ENCODE measurements around the gene NXNL1.

Gene NXNL1

DNA sequence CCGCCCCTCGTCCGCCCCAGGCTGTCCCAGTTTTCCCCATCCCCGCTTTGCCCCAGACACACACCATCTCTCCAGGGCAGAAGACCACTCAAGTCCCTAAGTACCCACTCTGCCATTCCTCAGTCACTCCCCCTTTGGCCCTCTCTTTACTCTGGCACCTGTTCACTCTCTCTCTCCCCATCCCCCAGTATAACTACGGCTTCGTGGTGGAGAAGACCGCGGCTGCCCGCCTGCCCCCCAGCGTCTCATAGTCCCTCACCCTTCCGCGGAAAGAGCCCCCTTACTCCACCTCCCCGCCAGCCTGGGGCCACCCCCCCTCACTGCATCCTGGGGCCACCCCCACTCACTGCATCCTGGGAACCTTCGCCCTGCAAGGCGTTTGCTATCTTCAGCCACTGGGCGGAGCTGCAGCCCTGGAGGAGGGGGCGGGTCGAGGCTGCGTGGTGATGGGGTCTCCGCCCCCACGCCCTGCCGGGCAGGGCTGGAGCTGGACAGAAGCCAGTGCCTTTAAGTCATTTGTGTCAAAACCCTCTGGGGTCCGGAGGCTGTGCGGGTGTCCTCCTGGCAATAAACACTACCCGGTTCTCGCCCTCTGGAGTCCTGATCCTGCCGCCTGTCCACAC is 35.9 kb downstream of the NXNL1 start (continued):
- TF ChIP-seq, protein P1, sequence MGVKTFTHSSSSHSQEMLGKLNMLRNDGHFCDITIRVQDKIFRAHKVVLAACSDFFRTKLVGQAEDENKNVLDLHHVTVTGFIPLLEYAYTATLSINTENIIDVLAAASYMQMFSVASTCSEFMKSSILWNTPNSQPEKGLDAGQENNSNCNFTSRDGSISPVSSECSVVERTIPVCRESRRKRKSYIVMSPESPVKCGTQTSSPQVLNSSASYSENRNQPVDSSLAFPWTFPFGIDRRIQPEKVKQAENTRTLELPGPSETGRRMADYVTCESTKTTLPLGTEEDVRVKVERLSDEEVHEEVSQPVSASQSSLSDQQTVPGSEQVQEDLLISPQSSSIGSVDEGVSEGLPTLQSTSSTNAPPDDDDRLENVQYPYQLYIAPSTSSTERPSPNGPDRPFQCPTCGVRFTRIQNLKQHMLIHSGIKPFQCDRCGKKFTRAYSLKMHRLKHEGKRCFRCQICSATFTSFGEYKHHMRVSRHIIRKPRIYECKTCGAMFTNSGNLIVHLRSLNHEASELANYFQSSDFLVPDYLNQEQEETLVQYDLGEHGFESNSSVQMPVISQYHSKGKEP (tag by site-specific recombination; IDR thresholded peaks at IDR 0.05) = 0 out of 2 replicates have a peak, but pooled peaks have one; percentile 3
- peak; percentile 90 for TF ChIP-seq KLF16 (tag by site-specific recombination; IDR thresholded peaks at IDR 0.05)
- 0 out of 2 replicates have a peak, but pooled peaks have one; percentile 8 for TF ChIP-seq PRDM1 (tag by site-specific recombination; IDR thresholded peaks at IDR 0.05)
- no peak for TF ChIP-seq ZSCAN16 (tag by site-specific recombination; IDR thresholded peaks at IDR 0.05)
- TF ChIP-seq, protein P2, sequence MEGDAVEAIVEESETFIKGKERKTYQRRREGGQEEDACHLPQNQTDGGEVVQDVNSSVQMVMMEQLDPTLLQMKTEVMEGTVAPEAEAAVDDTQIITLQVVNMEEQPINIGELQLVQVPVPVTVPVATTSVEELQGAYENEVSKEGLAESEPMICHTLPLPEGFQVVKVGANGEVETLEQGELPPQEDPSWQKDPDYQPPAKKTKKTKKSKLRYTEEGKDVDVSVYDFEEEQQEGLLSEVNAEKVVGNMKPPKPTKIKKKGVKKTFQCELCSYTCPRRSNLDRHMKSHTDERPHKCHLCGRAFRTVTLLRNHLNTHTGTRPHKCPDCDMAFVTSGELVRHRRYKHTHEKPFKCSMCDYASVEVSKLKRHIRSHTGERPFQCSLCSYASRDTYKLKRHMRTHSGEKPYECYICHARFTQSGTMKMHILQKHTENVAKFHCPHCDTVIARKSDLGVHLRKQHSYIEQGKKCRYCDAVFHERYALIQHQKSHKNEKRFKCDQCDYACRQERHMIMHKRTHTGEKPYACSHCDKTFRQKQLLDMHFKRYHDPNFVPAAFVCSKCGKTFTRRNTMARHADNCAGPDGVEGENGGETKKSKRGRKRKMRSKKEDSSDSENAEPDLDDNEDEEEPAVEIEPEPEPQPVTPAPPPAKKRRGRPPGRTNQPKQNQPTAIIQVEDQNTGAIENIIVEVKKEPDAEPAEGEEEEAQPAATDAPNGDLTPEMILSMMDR (tag by site-specific recombination; IDR thresholded peaks at IDR 0.05) = peak; percentile 83
- TF ChIP-seq ZNF2 (tag by site-specific recombination; IDR thresholded peaks at IDR 0.05) = 0 out of 2 replicates have a peak, but pooled peaks have one; percentile 35
- TF ChIP-seq SP2 (tag by site-specific recombination; IDR thresholded peaks at IDR 0.05) = peak; percentile 70
- TF ChIP-seq REST (tag by site-specific recombination; IDR thresholded peaks at IDR 0.05) = peak; percentile 46; the same call in 1 of the 2 replicates
- TF ChIP-seq PRDM2 (tag by site-specific recombination; IDR thresholded peaks at IDR 0.05; ENCODE audit: borderline replicate concordance) = no peak
- 0 out of 2 replicates have a peak, but pooled peaks have one; percentile 47 for TF ChIP-seq BCL11B (tag by site-specific recombination; IDR thresholded peaks at IDR 0.05; ENCODE audit: low read depth)
- TF ChIP-seq ZNF266 (tag by site-specific recombination; IDR thresholded peaks at IDR 0.05; ENCODE audit: low read depth) = no peak
- TF ChIP-seq ZEB2 (tag by site-specific recombination; IDR thresholded peaks at IDR 0.05) = peak; percentile 59; the same call in 1 of the 2 replicates
- no peak for TF ChIP-seq ZFP37 (tag by site-specific recombination; IDR thresholded peaks at IDR 0.05)
- no peak for TF ChIP-seq ZNF274 (IDR thresholded peaks at IDR 0.05; ENCODE audit: low read length)
- no peak for TF ChIP-seq ZNF274 (tag by site-specific recombination; IDR thresholded peaks at IDR 0.05; ENCODE audit: borderline replicate concordance)
- peak; percentile 64 for TF ChIP-seq ZIC2 (tag by site-specific recombination; IDR thresholded peaks at IDR 0.05)
- TF ChIP-seq ZNF423 (tag by site-specific recombination; IDR thresholded peaks at IDR 0.05) = no peak
- TF ChIP-seq, protein P3, sequence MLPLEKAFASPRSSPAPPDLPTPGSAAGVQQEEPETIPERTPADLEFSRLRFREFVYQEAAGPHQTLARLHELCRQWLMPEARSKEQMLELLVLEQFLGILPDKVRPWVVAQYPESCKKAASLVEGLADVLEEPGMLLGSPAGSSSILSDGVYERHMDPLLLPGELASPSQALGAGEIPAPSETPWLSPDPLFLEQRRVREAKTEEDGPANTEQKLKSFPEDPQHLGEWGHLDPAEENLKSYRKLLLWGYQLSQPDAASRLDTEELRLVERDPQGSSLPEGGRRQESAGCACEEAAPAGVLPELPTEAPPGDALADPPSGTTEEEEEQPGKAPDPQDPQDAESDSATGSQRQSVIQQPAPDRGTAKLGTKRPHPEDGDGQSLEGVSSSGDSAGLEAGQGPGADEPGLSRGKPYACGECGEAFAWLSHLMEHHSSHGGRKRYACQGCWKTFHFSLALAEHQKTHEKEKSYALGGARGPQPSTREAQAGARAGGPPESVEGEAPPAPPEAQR (tag by site-specific recombination; IDR thresholded peaks at IDR 0.05) = no peak; the same call in 1 of the 2 replicates
- no peak for TF ChIP-seq TCF7L2 (IDR thresholded peaks at IDR 0.05; ENCODE audit: borderline replicate concordance, low read depth, low read length)

All from HEK293 (cell line).